Measurements from ENCODE around the gene PABPN1L. TPM values are rescaled to one million over a fixed set of nuclear protein-coding genes. Genes with fewer than 3 reads are reported as not detected.

Gene PABPN1L
- total and polyA plus RNA-seq, 2 experiments from 2014 or later = not detected

DNA sequence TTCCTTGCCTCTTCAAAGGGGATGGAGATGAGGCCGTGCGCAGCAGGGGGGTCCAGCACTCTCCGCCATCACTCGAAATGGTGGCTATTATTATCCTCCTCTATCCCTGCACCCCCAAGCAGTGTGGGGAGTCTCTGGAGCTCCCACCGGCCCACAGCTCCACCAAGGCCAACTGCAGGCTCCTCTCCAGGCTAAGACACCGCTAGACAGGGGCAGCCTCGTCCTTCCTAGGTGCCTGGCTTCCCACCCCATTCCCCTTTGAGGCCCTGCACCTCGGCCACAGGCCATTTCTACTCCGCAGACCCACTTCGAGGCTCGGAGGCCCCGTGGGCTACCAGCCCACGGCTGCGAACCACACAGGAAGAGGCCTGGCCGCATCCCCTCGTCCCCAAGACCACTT lies 39.6 kb upstream of the PABPN1L start:
- Mint-ChIP-seq H3K9me3 (no peaks in the 10 kb centered on the region), H3K4me3 (no peak overlapping the region), H3K27ac (no peak overlapping the region), H3K27me3 (ENCODE audit: insufficient read depth, low read depth, poor library complexity) (peaks cover 5% of the 10 kb centered on the region), H3K4me1 (peaks cover 9% of the 10 kb centered on the region; the same call in 2 of the 3 replicates), H3K36me3 (ENCODE audit: low read depth) (no peaks in the 10 kb centered on the region)
- Histone ChIP-seq H3K36me3 (ENCODE audit: insufficient read depth) (no peaks in the 10 kb centered on the region), H3K4me1 (ENCODE audit: insufficient read depth) (no peaks in the 10 kb centered on the region), H3K79me2 (replicated peaks; ENCODE audit: insufficient read depth) (no peaks in the 10 kb centered on the region), H2AFZ (no peak overlapping the region), H3K9me2 (ENCODE audit: insufficient read depth) (no peaks in the 10 kb centered on the region), H4K20me1 (replicated peaks; ENCODE audit: insufficient read depth) (no peaks in the 10 kb centered on the region), H3K4me3 (no peak overlapping the region), H3F3A (replicated peaks; ENCODE audit: low read depth) (no peaks in the 10 kb centered on the region), H3K4me2 (no peak overlapping the region), H3K27ac (ENCODE audit: low read depth) (no peak overlapping the region), H3K27me3 (ENCODE audit: insufficient read depth) (no peaks in the 10 kb centered on the region)
- DNase-seq (ENCODE audit: low spot score) = no peak
- TF ChIP-seq EZH2phosphoT487 (IDR thresholded peaks at IDR 0.05; ENCODE audit: unreplicated experiment) (no peak), JUNB (IDR thresholded peaks at IDR 0.05; ENCODE audit: unreplicated experiment) (no peak), CREB1 (CRISPR knock-in tag; IDR thresholded peaks at IDR 0.05; ENCODE audit: low read depth) (no peak), POLR2AphosphoS5 (IDR thresholded peaks at IDR 0.05; ENCODE audit: low read depth) (no peak), ZNF462 (CRISPR knock-in tag; IDR thresholded peaks at IDR 0.05) (no peak)
- no peak; the same call in 2 of the 3 replicates for ATAC-seq

- peak; percentile 59 for ATAC-seq
- H3K4me2 ChIP-seq = peak overlapping the region; percentile 73
- Mint-ChIP-seq H3K4me3 (peak overlapping the region; percentile 41; the same call in 1 of the 3 replicates), H3K4me1 (peaks cover 9% of the 10 kb centered on the region; the same call in 2 of the 3 replicates), H3K9me3 (no peaks in the 10 kb centered on the region), H3K36me3 (ENCODE audit: low read depth) (no peaks in the 10 kb centered on the region), H3K27me3 (ENCODE audit: insufficient read depth, low read depth, poor library complexity) (peaks cover 5% of the 10 kb centered on the region), H3K27ac (no peak overlapping the region)
- peak; percentile 81 for DNase-seq (ENCODE audit: low spot score)
- no peaks in the 10 kb centered on the region for H3F3A ChIP-seq (replicated peaks; ENCODE audit: low read depth)
- no peaks in the 10 kb centered on the region for H4K20me1 ChIP-seq (replicated peaks; ENCODE audit: insufficient read depth)
- no peak overlapping the region for H2AFZ ChIP-seq
- no peaks in the 10 kb centered on the region for H3K36me3 ChIP-seq (ENCODE audit: insufficient read depth)
- no peak overlapping the region for H3K27ac ChIP-seq (ENCODE audit: low read depth)
- peak overlapping the region; percentile 45 for H3K4me3 ChIP-seq
- H3K9me2 ChIP-seq (ENCODE audit: insufficient read depth) = no peaks in the 10 kb centered on the region
- no peaks in the 10 kb centered on the region for H3K4me1 ChIP-seq (ENCODE audit: insufficient read depth)
- H3K27me3 ChIP-seq (ENCODE audit: insufficient read depth) = no peaks in the 10 kb centered on the region
- H3K79me2 ChIP-seq (replicated peaks; ENCODE audit: insufficient read depth) = no peaks in the 10 kb centered on the region
- TF ChIP-seq EZH2phosphoT487 (IDR thresholded peaks at IDR 0.05; ENCODE audit: unreplicated experiment) (no peak), ZNF114 (CRISPR knock-in tag; IDR thresholded peaks at IDR 0.05) (no peak), EZH2 (IDR thresholded peaks at IDR 0.05; ENCODE audit: low read depth, unreplicated experiment) (no peak), POLR2AphosphoS5 (IDR thresholded peaks at IDR 0.05; ENCODE audit: low read depth) (no peak), JUNB (IDR thresholded peaks at IDR 0.05; ENCODE audit: unreplicated experiment) (no peak), STAT1 (IDR thresholded peaks at IDR 0.05; ENCODE audit: unreplicated experiment) (no peak), ETS1 (IDR thresholded peaks at IDR 0.05) (no peak), ZNF331 (CRISPR knock-in tag; IDR thresholded peaks at IDR 0.05; ENCODE audit: low read depth) (no peak)
- TF ChIP-seq, protein P1, sequence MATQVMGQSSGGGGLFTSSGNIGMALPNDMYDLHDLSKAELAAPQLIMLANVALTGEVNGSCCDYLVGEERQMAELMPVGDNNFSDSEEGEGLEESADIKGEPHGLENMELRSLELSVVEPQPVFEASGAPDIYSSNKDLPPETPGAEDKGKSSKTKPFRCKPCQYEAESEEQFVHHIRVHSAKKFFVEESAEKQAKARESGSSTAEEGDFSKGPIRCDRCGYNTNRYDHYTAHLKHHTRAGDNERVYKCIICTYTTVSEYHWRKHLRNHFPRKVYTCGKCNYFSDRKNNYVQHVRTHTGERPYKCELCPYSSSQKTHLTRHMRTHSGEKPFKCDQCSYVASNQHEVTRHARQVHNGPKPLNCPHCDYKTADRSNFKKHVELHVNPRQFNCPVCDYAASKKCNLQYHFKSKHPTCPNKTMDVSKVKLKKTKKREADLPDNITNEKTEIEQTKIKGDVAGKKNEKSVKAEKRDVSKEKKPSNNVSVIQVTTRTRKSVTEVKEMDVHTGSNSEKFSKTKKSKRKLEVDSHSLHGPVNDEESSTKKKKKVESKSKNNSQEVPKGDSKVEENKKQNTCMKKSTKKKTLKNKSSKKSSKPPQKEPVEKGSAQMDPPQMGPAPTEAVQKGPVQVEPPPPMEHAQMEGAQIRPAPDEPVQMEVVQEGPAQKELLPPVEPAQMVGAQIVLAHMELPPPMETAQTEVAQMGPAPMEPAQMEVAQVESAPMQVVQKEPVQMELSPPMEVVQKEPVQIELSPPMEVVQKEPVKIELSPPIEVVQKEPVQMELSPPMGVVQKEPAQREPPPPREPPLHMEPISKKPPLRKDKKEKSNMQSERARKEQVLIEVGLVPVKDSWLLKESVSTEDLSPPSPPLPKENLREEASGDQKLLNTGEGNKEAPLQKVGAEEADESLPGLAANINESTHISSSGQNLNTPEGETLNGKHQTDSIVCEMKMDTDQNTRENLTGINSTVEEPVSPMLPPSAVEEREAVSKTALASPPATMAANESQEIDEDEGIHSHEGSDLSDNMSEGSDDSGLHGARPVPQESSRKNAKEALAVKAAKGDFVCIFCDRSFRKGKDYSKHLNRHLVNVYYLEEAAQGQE (IDR thresholded peaks at IDR 0.05; ENCODE audit: unreplicated experiment) = no peak
Observed at GRCh38 chr16:88905563-88905962, 39.1 kb upstream of the PABPN1L start.

All from GM23338 (cell line).